ENCODE results near the gene CSTPP1. TPM values are rescaled to one million over a fixed set of nuclear protein-coding genes. Genes with fewer than 3 reads are reported as not detected.

Gene CSTPP1
- total RNA-seq, 5 donors from 2014 or later (not counting 1 experiment from before 2014, with no cell fraction given), result 13.3 to 16.9 (median 15.0) TPM

GRCh38 chr11:46898396-46899095 lies 38.0 kb upstream of the CSTPP1 start:
- ChIA-PET POLR2A (no interaction called here), CTCF (no interaction called here)
- no peaks in the 10 kb centered on the region for H3K36me3 Mint-ChIP-seq
- no peak overlapping the region for H3K27ac Mint-ChIP-seq
- 93% methylated on average over 14 of the region's 17 CpGs for WGBS (ENCODE audit: insufficient coverage)
- Histone ChIP-seq H3K9me3 (no peaks in the 10 kb centered on the region), H3K27me3 (replicated peaks in 1 of 2; ENCODE audit: control insufficient read depth in 2 of 2, extremely low read depth in 1 of 2, insufficient read depth in 2 of 2, low read length in 1 of 2) (peaks cover 0 to 21% of the 10 kb centered on the region in 2 experiments), H3K4me3 (ENCODE audit: control insufficient read depth in 1 of 2, extremely low read depth in 1 of 2, low read length in 1 of 2) (no peak overlapping the region), H3K4me1 (ENCODE audit: control insufficient read depth in 1 of 2, extremely low read depth in 1 of 2, insufficient read depth in 2 of 2, low read length in 2 of 2) (no peaks in the 10 kb centered on the region), H3K27ac (ENCODE audit: low read length) (no peak overlapping the region), H3K36me3 (ENCODE audit: control insufficient read depth in 2 of 2, extremely low read depth in 1 of 2, insufficient read depth in 1 of 2, low read length in 1 of 2) (no peaks in the 10 kb centered on the region)
- DNase-seq (no peak), ATAC-seq (replicated peaks in 1 of 4) (no peak)
- H3K27me3 Mint-ChIP-seq, result peaks cover 0 to 1% of the 10 kb centered on the region in 2 donors
- no peak overlapping the region for H3K4me3 Mint-ChIP-seq
- H3K9me3 Mint-ChIP-seq, result no peaks in the 10 kb centered on the region
- H3K4me1 Mint-ChIP-seq, result no peaks in the 10 kb centered on the region

DNA sequence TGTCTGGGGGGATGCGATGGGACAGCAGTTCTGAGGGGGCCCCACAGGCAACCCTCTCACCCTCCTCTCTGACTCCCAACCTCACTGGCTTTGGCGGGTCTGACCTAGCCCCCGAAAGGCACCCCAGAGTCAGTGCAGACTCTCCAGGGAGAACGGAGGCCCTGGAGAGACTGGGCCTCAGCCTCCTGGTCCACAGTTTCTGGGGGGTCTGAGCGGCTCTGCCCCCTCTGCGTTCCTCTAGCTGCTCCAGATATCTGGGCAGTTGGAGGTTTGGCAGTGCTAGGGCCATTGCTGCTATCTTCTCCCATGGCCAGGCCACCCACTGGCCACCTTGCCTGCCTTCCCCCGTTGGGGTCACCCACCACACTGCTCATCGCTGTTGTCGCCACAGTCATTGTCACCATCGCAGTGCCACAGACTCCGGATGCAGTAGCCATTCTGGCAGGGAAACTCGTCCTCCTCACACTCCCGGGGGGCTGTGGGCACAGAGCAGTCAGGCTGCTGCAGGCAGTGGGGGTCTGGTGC lies 37.0 kb upstream of the CSTPP1 start:
- ChIA-PET POLR2A (no interaction called here), CTCF (interaction anchor here in 1 of 2 donors (0.6 to 0.7 kb wide), 2 partner anchors 217 to 552 kb away, joined by 3 read pairs; no protein-coding TSS in a partner anchor)
- Mint-ChIP-seq H3K27me3 (peaks cover 0 to 5% of the 10 kb centered on the region in 2 donors), H3K4me3 (no peak overlapping the region), H3K27ac (no peak overlapping the region), H3K36me3 (no peaks in the 10 kb centered on the region), H3K4me1 (no peaks in the 10 kb centered on the region), H3K9me3 (no peaks in the 10 kb centered on the region)
- no peaks in the 10 kb centered on the region for H3K9me3 ChIP-seq
- 90% methylated on average over 13 of the region's 13 CpGs for WGBS (ENCODE audit: insufficient coverage)
- H3K4me1 ChIP-seq (ENCODE audit: control insufficient read depth in 1 of 2, extremely low read depth in 1 of 2, insufficient read depth in 2 of 2, low read length in 2 of 2), result no peaks in the 10 kb centered on the region
- ATAC-seq (replicated peaks in 1 of 4), result no peak
- no peak overlapping the region for H3K4me3 ChIP-seq (ENCODE audit: control insufficient read depth in 1 of 2, extremely low read depth in 1 of 2, low read length in 1 of 2)
- H3K36me3 ChIP-seq (ENCODE audit: control insufficient read depth in 2 of 2, extremely low read depth in 1 of 2, insufficient read depth in 1 of 2, low read length in 1 of 2), result no peaks in the 10 kb centered on the region
- no peak overlapping the region for H3K27ac ChIP-seq (ENCODE audit: low read length)
- DNase-seq, result no peak
- peaks cover 0 to 28% of the 10 kb centered on the region in 2 experiments for H3K27me3 ChIP-seq (replicated peaks in 1 of 2; ENCODE audit: control insufficient read depth in 2 of 2, extremely low read depth in 1 of 2, insufficient read depth in 2 of 2, low read length in 1 of 2)

- H3K4me1 ChIP-seq (ENCODE audit: control insufficient read depth in 1 of 2, extremely low read depth in 1 of 2, insufficient read depth in 2 of 2, low read length in 2 of 2), result no peaks in the 10 kb centered on the region
- no peak overlapping the region for H3K27ac ChIP-seq (ENCODE audit: low read length)
- peaks cover 0 to 30% of the 10 kb centered on the region in 2 experiments for H3K27me3 ChIP-seq (replicated peaks in 1 of 2; ENCODE audit: control insufficient read depth in 2 of 2, extremely low read depth in 1 of 2, insufficient read depth in 2 of 2, low read length in 1 of 2)
- H3K27me3 Mint-ChIP-seq, result peaks cover 0 to 5% of the 10 kb centered on the region in 2 donors
- ChIA-PET CTCF (interaction anchor here in 1 of 2 donors (0.6 to 0.7 kb wide), 2 partner anchors 216 to 551 kb away, joined by 3 read pairs; no protein-coding TSS in a partner anchor), POLR2A (no interaction called here)
- no peak overlapping the region for H3K4me3 ChIP-seq (ENCODE audit: control insufficient read depth in 1 of 2, extremely low read depth in 1 of 2, low read length in 1 of 2)
- no peak overlapping the region for H3K27ac Mint-ChIP-seq
- H3K4me1 Mint-ChIP-seq, result no peaks in the 10 kb centered on the region
- H3K4me3 Mint-ChIP-seq, result no peak overlapping the region
- H3K36me3 ChIP-seq (ENCODE audit: control insufficient read depth in 2 of 2, extremely low read depth in 1 of 2, insufficient read depth in 1 of 2, low read length in 1 of 2), result no peaks in the 10 kb centered on the region
- H3K9me3 Mint-ChIP-seq, result no peaks in the 10 kb centered on the region
- no peaks in the 10 kb centered on the region for H3K36me3 Mint-ChIP-seq
- no peaks in the 10 kb centered on the region for H3K9me3 ChIP-seq
- WGBS (ENCODE audit: insufficient coverage), result 89% methylated on average over 12 of the region's 13 CpGs
- DNase-seq, result no peak
- no peak for ATAC-seq (replicated peaks in 1 of 4)
Measured at GRCh38 chr11:46900091-46900746, 36.3 kb upstream of the CSTPP1 start.

DNA sequence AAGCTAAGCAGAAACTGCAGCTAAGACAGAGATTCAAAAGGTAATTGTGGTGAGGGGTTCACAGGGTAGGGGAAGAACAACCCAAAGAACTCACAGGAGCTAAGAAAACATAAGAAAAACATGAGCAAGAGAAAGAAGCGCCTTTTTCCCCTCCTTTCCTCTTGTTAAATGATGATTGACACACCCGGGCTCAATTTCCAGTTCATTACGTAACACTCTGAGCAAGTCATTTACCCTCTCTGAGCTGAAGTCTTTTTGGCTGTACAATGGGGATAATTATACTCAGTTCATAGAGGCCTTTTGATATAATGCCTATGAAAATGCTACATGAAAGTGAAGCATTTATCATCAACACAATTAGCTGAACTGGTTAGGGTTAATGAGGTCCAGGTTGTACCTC lies 35.4 kb upstream of the CSTPP1 start:
- no peaks in the 10 kb centered on the region for H3K36me3 Mint-ChIP-seq
- no peak overlapping the region for H3K4me3 Mint-ChIP-seq
- WGBS (ENCODE audit: insufficient coverage), result no CpG with 5 or more reads among the region's 3 CpGs
- H3K9me3 ChIP-seq, result no peaks in the 10 kb centered on the region
- no peak overlapping the region for H3K4me3 ChIP-seq (ENCODE audit: control insufficient read depth in 1 of 2, extremely low read depth in 1 of 2, low read length in 1 of 2)
- H3K4me1 Mint-ChIP-seq, result no peaks in the 10 kb centered on the region
- ATAC-seq (replicated peaks in 1 of 4) (no peak), DNase-seq (no peak)
- ChIA-PET CTCF (no interaction called here), POLR2A (no interaction called here)
- peaks cover 0 to 25% of the 10 kb centered on the region in 2 experiments for H3K27me3 ChIP-seq (replicated peaks in 1 of 2; ENCODE audit: control insufficient read depth in 2 of 2, extremely low read depth in 1 of 2, insufficient read depth in 2 of 2, low read length in 1 of 2)
- no peak overlapping the region for H3K27ac Mint-ChIP-seq
- no peaks in the 10 kb centered on the region for H3K4me1 ChIP-seq (ENCODE audit: control insufficient read depth in 1 of 2, extremely low read depth in 1 of 2, insufficient read depth in 2 of 2, low read length in 2 of 2)
- peaks cover 0 to 5% of the 10 kb centered on the region in 2 donors for H3K27me3 Mint-ChIP-seq
- no peak overlapping the region for H3K27ac ChIP-seq (ENCODE audit: low read length)
- H3K9me3 Mint-ChIP-seq, result no peaks in the 10 kb centered on the region
- H3K36me3 ChIP-seq (ENCODE audit: control insufficient read depth in 2 of 2, extremely low read depth in 1 of 2, insufficient read depth in 1 of 2, low read length in 1 of 2), result no peaks in the 10 kb centered on the region

DNA sequence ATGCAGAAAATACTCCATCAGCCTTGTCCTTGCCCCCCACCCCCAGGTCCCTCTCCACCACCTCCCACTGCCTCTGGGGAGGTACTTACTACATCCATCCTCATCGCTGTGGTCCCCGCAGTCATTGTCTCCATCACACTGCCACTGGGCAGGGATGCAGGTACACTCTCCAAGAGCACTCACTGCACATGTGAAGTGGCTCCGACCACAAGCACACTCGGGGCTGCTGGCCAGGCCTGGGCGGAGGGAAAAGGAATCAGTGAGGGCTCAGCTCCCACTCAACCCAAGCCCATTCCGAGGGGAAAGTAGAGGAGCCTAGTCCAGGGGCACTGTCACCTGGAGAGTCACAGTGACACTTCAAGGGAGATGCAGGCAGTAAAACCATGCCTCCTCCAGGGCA lies 33.9 kb upstream of the CSTPP1 start:
- Histone ChIP-seq H3K4me1 (ENCODE audit: control insufficient read depth in 1 of 2, extremely low read depth in 1 of 2, insufficient read depth in 2 of 2, low read length in 2 of 2) (no peaks in the 10 kb centered on the region), H3K27ac (ENCODE audit: low read length) (no peak overlapping the region), H3K4me3 (ENCODE audit: control insufficient read depth in 1 of 2, extremely low read depth in 1 of 2, low read length in 1 of 2) (no peak overlapping the region), H3K27me3 (replicated peaks in 1 of 2; ENCODE audit: control insufficient read depth in 2 of 2, extremely low read depth in 1 of 2, insufficient read depth in 2 of 2, low read length in 1 of 2) (peaks cover 0 to 31% of the 10 kb centered on the region in 2 experiments), H3K36me3 (ENCODE audit: control insufficient read depth in 2 of 2, extremely low read depth in 1 of 2, insufficient read depth in 1 of 2, low read length in 1 of 2) (no peaks in the 10 kb centered on the region), H3K9me3 (no peaks in the 10 kb centered on the region)
- Mint-ChIP-seq H3K27me3 (peaks cover 0 to 5% of the 10 kb centered on the region in 2 donors), H3K36me3 (no peaks in the 10 kb centered on the region), H3K9me3 (no peaks in the 10 kb centered on the region), H3K27ac (no peak overlapping the region), H3K4me1 (peaks cover 0 to 3% (median 0%) of the 10 kb centered on the region in 3 donors), H3K4me3 (no peak overlapping the region)
- 100% methylated on average over 2 of the region's 6 CpGs for WGBS (ENCODE audit: insufficient coverage)
- POLR2A ChIA-PET, result no interaction called here
- CTCF ChIA-PET, result no interaction called here
- ATAC-seq (replicated peaks in 1 of 4), result no peak
- no peak for DNase-seq

DNA sequence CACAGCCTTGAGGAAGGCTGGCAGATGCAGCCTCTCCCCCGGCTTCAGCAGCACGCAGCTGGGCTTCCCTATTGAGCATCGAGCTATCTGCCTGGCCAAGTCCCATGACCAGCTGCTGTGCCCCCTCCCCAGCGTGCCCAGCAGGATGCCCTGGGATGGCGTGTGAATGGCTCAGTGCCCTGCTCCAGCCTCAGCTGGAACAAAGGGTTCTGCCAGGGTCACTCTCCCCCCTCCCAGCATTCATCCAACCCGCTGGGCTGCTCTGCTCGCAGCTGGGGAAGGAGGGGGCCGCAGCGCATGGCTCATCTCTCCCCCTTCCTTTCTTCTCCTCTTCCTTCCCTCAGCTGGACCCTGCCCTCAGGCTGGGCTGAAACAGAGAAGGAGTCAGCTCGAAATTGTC lies 32.7 kb upstream of the CSTPP1 start:
- no peaks in the 10 kb centered on the region for H3K36me3 ChIP-seq (ENCODE audit: control insufficient read depth in 2 of 2, extremely low read depth in 1 of 2, insufficient read depth in 1 of 2, low read length in 1 of 2)
- ATAC-seq (replicated peaks in 1 of 4) (no peak), DNase-seq (no peak)
- H3K27me3 Mint-ChIP-seq, result peaks cover 2 to 7% of the 10 kb centered on the region in 2 donors
- no peaks in the 10 kb centered on the region for H3K9me3 ChIP-seq
- WGBS (ENCODE audit: insufficient coverage), result 65% methylated on average over 7 of the region's 10 CpGs
- H3K4me1 ChIP-seq (ENCODE audit: control insufficient read depth in 1 of 2, extremely low read depth in 1 of 2, insufficient read depth in 2 of 2, low read length in 2 of 2), result no peaks in the 10 kb centered on the region
- no peak overlapping the region for H3K4me3 Mint-ChIP-seq
- peaks cover 0 to 31% of the 10 kb centered on the region in 2 experiments for H3K27me3 ChIP-seq (replicated peaks in 1 of 2; ENCODE audit: control insufficient read depth in 2 of 2, extremely low read depth in 1 of 2, insufficient read depth in 2 of 2, low read length in 1 of 2)
- POLR2A ChIA-PET, result no interaction called here
- H3K4me1 Mint-ChIP-seq, result peaks cover 0 to 3% (median 0%) of the 10 kb centered on the region in 3 donors
- H3K36me3 Mint-ChIP-seq, result no peaks in the 10 kb centered on the region
- H3K27ac Mint-ChIP-seq, result no peak overlapping the region
- no peak overlapping the region for H3K4me3 ChIP-seq (ENCODE audit: control insufficient read depth in 1 of 2, extremely low read depth in 1 of 2, low read length in 1 of 2)
- no peaks in the 10 kb centered on the region for H3K9me3 Mint-ChIP-seq
- H3K27ac ChIP-seq (ENCODE audit: low read length), result no peak overlapping the region
- CTCF ChIA-PET, result interaction anchor here in 1 of 2 donors (0.5 kb wide), 1 partner anchor 1532 kb away, joined by 3 read pairs; no protein-coding TSS in a partner anchor

Measured in T-cell (primary cell).